Colonic mucosa (tissue), 4 donors: ENCODE results near the gene HEXB. TPM values are rescaled to one million over a fixed set of nuclear protein-coding genes. Genes with fewer than 3 reads are reported as not detected.

Experiments
- DNase-seq: peaks from one replicate; pipeline ENCODE4 v3.0.0-alpha.2; 2020
- H3K27ac ChIP-seq: fragments of 200-600 bp; one replicate; pipeline ENCODE4 v1.8.0; 2021
- H3K27me3 ChIP-seq: fragments of 200-600 bp; one replicate; pipeline ENCODE4 v1.8.0; 2021
- H3K36me3 ChIP-seq: fragments of 200-600 bp; one replicate; pipeline ENCODE4 v1.8.0; 2021
- H3K4me1 ChIP-seq: fragments of 200-600 bp; one replicate; pipeline ENCODE4 v1.8.0; 2021; ENCODE audit warnings: mild to moderate bottlenecking
- H3K4me3 ChIP-seq: fragments of 200-600 bp; one replicate; pipeline ENCODE4 v1.8.0; 2021
- H3K9ac ChIP-seq, 2 donors: one replicate each; pipeline ENCODE4 v1.7.0; 2013; ENCODE audit warnings: control low read depth in 2 of 2, low read depth in 2 of 2, low read length in 2 of 2
- H3K9me3 ChIP-seq: fragments of 200-600 bp; one replicate; pipeline ENCODE4 v1.8.0; 2021
- CTCF ChIP-seq: fragments of 200-600 bp; IDR thresholded peaks from one replicate; pipeline ENCODE4 v1.8.0; 2022; ENCODE audit warnings: antibody characterized with exemption, mild to moderate bottlenecking
- intact Hi-C: fragments of 100-400 bp; cut with DNase I; formaldehyde crosslinking; loops from one replicate; pipeline ENCODE4 v1.14.1; 2022
- total RNA-seq, 2 donors: library from RNA; stranded (reverse); fragmentation: NEBNext Ultra II Directional in 1 of 2; extraction: Animal tissue kit (Norgen Biotek cat#: 25700) in 1 of 2; gene quantifications; one replicate each; pipeline ENCODE4 v1.2.1, GENCODE V29; 2021
- donor health status: healthy.
- donor health status: DM: no; HTN: no; CAD: no.
- donor health status: DM: no; HTN: no; CAD: no.

Gene HEXB
- total RNA-seq, 2 donors from 2014 or later = 173 to 197 TPM

- Histone ChIP-seq H3K27me3 (no peaks in the 10 kb centered on the region), H3K4me3 (no peak overlapping the region), H3K27ac (no peak overlapping the region), H3K4me1 (no peaks in the 10 kb centered on the region), H3K9me3 (no peaks in the 10 kb centered on the region), H3K9ac (no peak overlapping the region), H3K36me3 (no peaks in the 10 kb centered on the region)
- no peak for TF ChIP-seq CTCF
- DNase-seq = no peak
- intact Hi-C loops = no loop called here
Measured at GRCh38 chr5:74652576-74652975, 32.5 kb upstream of the HEXB start.

GRCh38 chr5:74653991-74654390 is 31.0 kb upstream of the HEXB start:
- TF ChIP-seq CTCF = no peak
- no peak for DNase-seq
- Histone ChIP-seq H3K27me3 (no peaks in the 10 kb centered on the region), H3K4me1 (no peaks in the 10 kb centered on the region), H3K4me3 (no peak overlapping the region), H3K9me3 (no peaks in the 10 kb centered on the region), H3K36me3 (no peaks in the 10 kb centered on the region), H3K27ac (no peak overlapping the region), H3K9ac (no peak overlapping the region)
- intact Hi-C loops = no loop called here

- H3K36me3 ChIP-seq = no peaks in the 10 kb centered on the region
- no peak overlapping the region for H3K27ac ChIP-seq
- no peak overlapping the region for H3K4me3 ChIP-seq
- intact Hi-C loops = no loop called here
- H3K9me3 ChIP-seq = no peaks in the 10 kb centered on the region
- H3K4me1 ChIP-seq = no peaks in the 10 kb centered on the region
- no peak for TF ChIP-seq CTCF
- H3K9ac ChIP-seq = no peak overlapping the region
- no peaks in the 10 kb centered on the region for H3K27me3 ChIP-seq
- no peak for DNase-seq
Measured at GRCh38 chr5:74655206-74655605, 29.8 kb upstream of the HEXB start.

- intact Hi-C loops = no loop called here
- no peak for DNase-seq
- no peaks in the 10 kb centered on the region for H3K36me3 ChIP-seq
- no peaks in the 10 kb centered on the region for H3K4me1 ChIP-seq
- no peak overlapping the region for H3K9ac ChIP-seq
- no peaks in the 10 kb centered on the region for H3K9me3 ChIP-seq
- H3K27me3 ChIP-seq = no peaks in the 10 kb centered on the region
- H3K27ac ChIP-seq = no peak overlapping the region
- no peak for TF ChIP-seq CTCF
- no peak overlapping the region for H3K4me3 ChIP-seq
Measured at GRCh38 chr5:74655716-74656115, 29.3 kb upstream of the HEXB start.

- no peak overlapping the region for H3K9ac ChIP-seq
- H3K4me1 ChIP-seq = no peaks in the 10 kb centered on the region
- no peaks in the 10 kb centered on the region for H3K9me3 ChIP-seq
- DNase-seq = no peak
- no peaks in the 10 kb centered on the region for H3K36me3 ChIP-seq
- H3K27me3 ChIP-seq = no peaks in the 10 kb centered on the region
- no peak overlapping the region for H3K27ac ChIP-seq
- intact Hi-C loops = no loop called here
- H3K4me3 ChIP-seq = no peak overlapping the region
- no peak for TF ChIP-seq CTCF
Measured at GRCh38 chr5:74657165-74657564, 27.9 kb upstream of the HEXB start.

GRCh38 chr5:74659172-74659571 is 25.9 kb upstream of the HEXB start:
- Histone ChIP-seq H3K27ac (no peak overlapping the region), H3K9me3 (no peaks in the 10 kb centered on the region), H3K4me1 (no peaks in the 10 kb centered on the region), H3K27me3 (no peaks in the 10 kb centered on the region), H3K9ac (no peak overlapping the region), H3K4me3 (no peak overlapping the region), H3K36me3 (no peaks in the 10 kb centered on the region)
- intact Hi-C loops = no loop called here
- no peak for DNase-seq
- no peak for TF ChIP-seq CTCF
